SK-N-MC (cell line): ENCODE data around the gene HYAL2.

Experiments
- FOXP2 ChIP-seq: optimal IDR thresholded peaks from 2 replicates; pipeline ENCODE3; 2011; ENCODE audit warnings: mild to moderate bottlenecking, moderate library complexity; ENCODE audit not compliant: insufficient read depth; ENCODE audit errors: extremely low read length, control extremely low read depth
- POLR2AphosphoS5 ChIP-seq: IDR thresholded peaks from 2 replicates; pipeline ENCODE4 v1.6.1; 2012; ENCODE audit warnings: mild to moderate bottlenecking, low read depth, low read length, borderline replicate concordance

- TF ChIP-seq POLR2AphosphoS5 = no peak
- TF ChIP-seq FOXP2 = no peak
These were observed 46.6 kb upstream of the HYAL2 start for GRCh38 chr3:50369012-50369670.
